ENCODE measurements around the gene MPRIP. TPM values are rescaled to one million over a fixed set of nuclear protein-coding genes. Genes with fewer than 3 reads are reported as not detected.

The MPRIP gene
- total RNA-seq, 2 experiments from 2014 or later = 145 to 157 TPM

DNA sequence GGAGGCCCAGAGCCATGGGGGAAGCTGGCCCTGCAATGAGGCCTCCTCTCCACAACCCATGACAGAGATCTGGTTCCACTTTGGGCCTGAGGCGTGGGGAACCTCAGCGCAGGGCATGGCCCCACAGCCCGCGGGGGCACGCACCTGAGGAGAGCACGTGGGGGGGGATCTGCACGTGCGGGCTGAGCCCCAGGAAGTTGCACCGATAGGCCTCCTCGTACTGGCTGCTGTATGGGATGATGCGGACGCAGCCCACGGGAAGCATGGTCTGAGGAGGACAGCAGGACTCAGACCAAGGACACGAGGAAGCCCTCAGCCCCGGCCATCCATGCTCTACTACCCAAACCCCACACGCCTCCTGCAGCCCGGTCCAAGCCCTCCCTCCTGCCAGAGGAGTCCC lies 174.0 kb downstream of the MPRIP start:
- no peaks in the 10 kb centered on the region for H3K4me1 Mint-ChIP-seq (ENCODE audit: low read depth)

GRCh38 chr17:17216776-17217175 lies 174.5 kb downstream of the MPRIP start:
- ChIA-PET CTCF (no interaction called here), POLR2A (interaction anchor here (0.6 kb wide), 1 partner anchor 792 kb away, joined by 3 read pairs; no protein-coding TSS in a partner anchor)
- Mint-ChIP-seq H3K9me3 (no peaks in the 10 kb centered on the region), H3K36me3 (peaks cover 33% of the 10 kb centered on the region), H3K4me3 (no peak overlapping the region), H3K27me3 (no peaks in the 10 kb centered on the region), H3K4me1 (ENCODE audit: low read depth) (no peaks in the 10 kb centered on the region), H3K27ac (no peak overlapping the region)
- intact Hi-C loops (cut with micrococcal nuclease) = no loop called here
- no peak for DNase-seq

More for the DNA sequence above, 174.0 kb downstream of the MPRIP start:
- no peaks in the 10 kb centered on the region for H3K27me3 Mint-ChIP-seq
- no peak for DNase-seq
- no peaks in the 10 kb centered on the region for H3K9me3 Mint-ChIP-seq
- ChIA-PET CTCF (no interaction called here), POLR2A (no interaction called here)
- intact Hi-C loops (cut with micrococcal nuclease) = no loop called here
- H3K4me3 Mint-ChIP-seq = no peak overlapping the region
- no peak overlapping the region for H3K27ac Mint-ChIP-seq
- H3K36me3 Mint-ChIP-seq = peaks cover 33% of the 10 kb centered on the region

DNA sequence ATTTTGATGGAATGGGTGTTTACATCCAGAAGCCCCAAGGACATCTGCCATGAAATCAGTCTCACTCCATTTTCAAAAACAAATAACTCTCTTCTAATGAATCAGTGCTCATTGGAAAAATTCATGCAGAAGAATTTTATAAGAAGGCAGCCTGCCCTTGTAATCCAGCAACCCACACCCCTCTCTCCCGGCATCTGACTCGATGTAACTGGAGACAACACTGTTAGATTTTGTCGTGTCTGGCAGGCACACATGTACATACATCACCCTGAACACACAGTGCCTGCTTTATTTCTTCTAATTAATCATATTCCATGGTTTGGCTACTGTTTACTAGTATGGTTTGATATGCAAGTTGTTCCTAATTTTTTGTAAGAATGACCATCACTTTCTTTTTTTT lies 175.7 kb downstream of the MPRIP start:
- peaks cover 35% of the 10 kb centered on the region for H3K36me3 Mint-ChIP-seq
- intact Hi-C loops (cut with micrococcal nuclease) = no loop called here
- H3K27me3 Mint-ChIP-seq = no peaks in the 10 kb centered on the region
- DNase-seq = no peak
- no peaks in the 10 kb centered on the region for H3K9me3 Mint-ChIP-seq
- no peak overlapping the region for H3K4me3 Mint-ChIP-seq
- no peaks in the 10 kb centered on the region for H3K4me1 Mint-ChIP-seq (ENCODE audit: low read depth)
- POLR2A ChIA-PET = no interaction called here
- CTCF ChIA-PET = no interaction called here
- no peak overlapping the region for H3K27ac Mint-ChIP-seq

GRCh38 chr17:17220529-17220928 lies 178.3 kb downstream of the MPRIP start:
- DNase-seq = no peak
- H3K4me1 Mint-ChIP-seq (ENCODE audit: low read depth) = no peaks in the 10 kb centered on the region
- POLR2A ChIA-PET = interaction anchor here (1.6 kb wide), 1 partner anchor 15 kb away, joined by 3 read pairs; no protein-coding TSS in a partner anchor
- peaks cover 43% of the 10 kb centered on the region for H3K36me3 Mint-ChIP-seq
- CTCF ChIA-PET = no interaction called here
- intact Hi-C loops (cut with micrococcal nuclease) = no loop called here
- H3K27me3 Mint-ChIP-seq = no peaks in the 10 kb centered on the region
- H3K27ac Mint-ChIP-seq = no peak overlapping the region
- no peaks in the 10 kb centered on the region for H3K9me3 Mint-ChIP-seq
- no peak overlapping the region for H3K4me3 Mint-ChIP-seq

GRCh38 chr17:17221329-17221728 lies 179.1 kb downstream of the MPRIP start:
- no peaks in the 10 kb centered on the region for H3K4me1 Mint-ChIP-seq (ENCODE audit: low read depth)
- H3K27ac Mint-ChIP-seq = no peak overlapping the region
- no peak overlapping the region for H3K4me3 Mint-ChIP-seq
- DNase-seq = no peak
- H3K27me3 Mint-ChIP-seq = no peaks in the 10 kb centered on the region
- ChIA-PET CTCF (no interaction called here), POLR2A (no interaction called here)
- intact Hi-C loops (cut with micrococcal nuclease) = no loop called here
- H3K9me3 Mint-ChIP-seq = no peaks in the 10 kb centered on the region
- peaks cover 39% of the 10 kb centered on the region for H3K36me3 Mint-ChIP-seq

GRCh38 chr17:17223736-17224135 lies 181.5 kb downstream of the MPRIP start:
- ChIA-PET CTCF (interaction anchor here (1.5 kb wide), 1 partner anchor 82 kb away, joined by 5 read pairs; no protein-coding TSS in a partner anchor), POLR2A (no interaction called here)
- intact Hi-C loops (cut with micrococcal nuclease) = no loop called here
- Mint-ChIP-seq H3K27ac (no peak overlapping the region), H3K4me1 (ENCODE audit: low read depth) (no peaks in the 10 kb centered on the region), H3K27me3 (no peaks in the 10 kb centered on the region), H3K4me3 (no peak overlapping the region), H3K36me3 (peaks cover 31% of the 10 kb centered on the region), H3K9me3 (no peaks in the 10 kb centered on the region)
- no peak for DNase-seq

DNA sequence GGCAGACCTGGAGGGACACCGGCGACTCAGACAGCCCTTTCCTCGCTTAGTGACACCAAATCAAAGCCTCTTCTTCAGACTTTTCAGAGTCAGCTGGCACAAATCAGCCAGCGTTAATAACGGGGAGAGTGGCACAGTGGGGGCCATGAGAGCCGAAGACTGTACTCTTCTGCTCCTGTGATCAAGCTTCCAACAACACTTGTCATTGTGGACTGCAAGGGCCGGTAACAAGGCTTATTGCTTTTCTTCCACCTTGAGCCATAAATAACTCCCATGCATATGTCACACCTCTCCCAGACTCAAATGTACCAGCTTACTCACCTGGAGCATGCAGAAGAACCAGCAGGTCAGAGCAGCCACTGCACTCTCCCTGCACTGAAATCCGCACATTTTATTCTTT lies 181.9 kb downstream of the MPRIP start:
- Mint-ChIP-seq H3K27me3 (no peaks in the 10 kb centered on the region), H3K36me3 (peaks cover 28% of the 10 kb centered on the region), H3K4me3 (no peak overlapping the region), H3K27ac (no peak overlapping the region), H3K4me1 (ENCODE audit: low read depth) (no peaks in the 10 kb centered on the region), H3K9me3 (no peaks in the 10 kb centered on the region)
- intact Hi-C loops (cut with micrococcal nuclease) = no loop called here
- no peak for DNase-seq
- POLR2A ChIA-PET = no interaction called here
- CTCF ChIA-PET = interaction anchor here (1.5 kb wide), 1 partner anchor 83 kb away, joined by 5 read pairs; no protein-coding TSS in a partner anchor

DNA sequence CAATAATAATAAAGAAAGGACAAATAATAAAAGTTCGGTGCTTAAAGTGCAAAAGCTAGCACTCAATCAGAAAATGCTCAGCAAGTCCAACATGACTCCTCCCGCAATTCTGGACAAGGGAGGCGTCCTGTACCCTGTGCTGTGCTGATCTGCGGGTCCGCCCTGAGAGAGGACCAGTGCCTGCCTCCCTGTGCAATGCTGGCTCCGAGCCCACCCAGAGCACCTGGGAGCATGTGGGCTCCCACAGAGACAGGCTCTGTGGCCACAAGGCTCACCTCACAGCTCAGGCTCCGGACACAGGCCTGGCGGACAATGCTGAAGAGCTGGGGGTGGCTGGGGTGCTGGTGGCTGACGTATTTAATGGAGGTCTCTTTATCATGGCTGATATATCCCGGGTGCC lies 183.6 kb downstream of the MPRIP start:
- Mint-ChIP-seq H3K4me1 (ENCODE audit: low read depth) (no peaks in the 10 kb centered on the region), H3K4me3 (no peak overlapping the region), H3K27me3 (no peaks in the 10 kb centered on the region), H3K36me3 (peaks cover 25% of the 10 kb centered on the region), H3K27ac (no peak overlapping the region), H3K9me3 (no peaks in the 10 kb centered on the region)
- intact Hi-C loops (cut with micrococcal nuclease) = no loop called here
- CTCF ChIA-PET = no interaction called here
- DNase-seq = no peak
- POLR2A ChIA-PET = no interaction called here

DNA sequence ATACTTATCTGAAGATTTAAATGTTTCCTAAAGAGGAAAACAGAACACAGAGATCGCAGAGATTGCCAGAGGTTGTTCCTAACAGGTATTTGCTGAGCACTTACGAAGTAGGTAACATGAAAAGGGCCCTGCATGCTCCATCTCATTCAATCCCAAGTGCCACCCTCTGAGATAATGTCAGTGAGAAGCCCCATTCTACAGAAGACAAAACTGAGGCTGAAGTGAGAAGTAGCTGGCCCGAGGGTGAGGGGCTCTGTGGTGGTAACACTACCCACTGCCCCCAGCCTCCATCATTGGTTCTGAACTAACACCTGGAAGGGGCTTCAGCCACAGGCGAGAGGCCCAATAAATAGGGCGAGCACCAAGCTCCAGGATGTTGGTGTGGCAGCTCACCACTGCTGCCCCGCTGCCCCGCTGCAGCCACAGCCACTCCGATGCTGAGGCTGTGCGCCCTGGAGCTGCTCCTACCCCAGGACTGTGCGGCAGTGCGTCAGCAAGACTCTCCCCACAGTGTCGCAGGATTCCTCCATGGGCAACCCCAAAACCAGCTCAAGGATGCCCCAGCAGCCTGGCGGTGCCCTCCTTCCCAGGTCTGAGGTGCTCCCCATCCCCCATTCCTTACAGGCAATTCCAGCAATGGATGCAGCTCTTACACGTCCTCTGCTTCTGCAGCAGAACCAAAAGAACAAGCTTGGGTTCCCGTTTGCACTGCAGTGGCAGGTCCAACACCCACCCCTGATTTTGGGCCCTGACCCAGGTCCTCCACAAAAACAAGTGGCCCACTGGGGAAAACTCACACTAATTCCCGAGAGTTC lies 184.4 kb downstream of the MPRIP start:
- intact Hi-C loops (cut with micrococcal nuclease) = no loop called here
- no peak for DNase-seq
- no peak overlapping the region for H3K4me3 Mint-ChIP-seq
- POLR2A ChIA-PET = no interaction called here
- CTCF ChIA-PET = no interaction called here
- no peaks in the 10 kb centered on the region for H3K27me3 Mint-ChIP-seq
- H3K9me3 Mint-ChIP-seq = no peaks in the 10 kb centered on the region
- H3K4me1 Mint-ChIP-seq (ENCODE audit: low read depth) = no peaks in the 10 kb centered on the region
- no peak overlapping the region for H3K27ac Mint-ChIP-seq
- peaks cover 22% of the 10 kb centered on the region for H3K36me3 Mint-ChIP-seq

DNA sequence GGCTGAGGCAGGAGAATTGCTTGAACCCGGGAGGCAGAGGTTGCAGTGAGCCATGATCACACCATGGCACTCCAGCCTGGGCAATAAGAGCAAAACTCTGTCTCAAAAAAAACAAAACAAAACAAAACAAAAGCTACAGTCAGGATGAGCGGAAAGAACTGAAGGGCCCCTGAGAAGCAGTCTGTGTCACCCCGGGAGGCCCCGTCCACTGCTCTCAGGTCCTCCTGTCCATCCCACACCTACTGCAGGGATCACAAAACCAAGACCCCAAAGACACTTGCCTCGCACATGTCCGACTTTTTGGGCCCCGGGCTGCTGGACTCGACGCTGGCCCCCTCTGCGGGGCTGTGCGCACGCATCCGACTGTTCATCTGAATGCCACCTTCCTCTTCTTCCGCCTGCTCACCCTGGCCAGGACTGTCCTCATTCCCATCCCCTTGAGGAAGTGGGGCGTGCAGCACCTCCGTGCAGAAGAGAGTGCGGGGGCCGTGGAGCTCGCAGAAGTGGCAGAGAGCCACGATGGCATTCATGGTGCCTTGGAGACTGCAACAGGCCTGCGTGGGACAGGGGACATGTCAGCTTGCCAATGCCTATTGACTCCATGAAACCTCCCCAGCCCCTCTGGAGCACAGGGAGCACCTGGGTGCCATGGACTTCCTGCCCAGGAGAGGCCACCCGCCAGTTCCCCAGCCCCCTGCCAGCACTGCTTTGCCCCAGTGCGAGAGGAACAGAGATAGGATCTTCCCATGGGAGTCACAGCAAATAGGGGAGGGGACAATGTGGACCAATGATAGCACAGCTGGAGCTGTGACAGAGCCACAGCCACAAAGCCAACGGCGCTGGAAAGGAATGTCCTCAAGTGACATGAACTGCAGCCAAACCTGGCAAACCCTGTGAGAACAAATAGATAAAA lies 185.6 kb downstream of the MPRIP start:
- CTCF ChIA-PET = no interaction called here
- H3K27ac Mint-ChIP-seq = no peak overlapping the region
- POLR2A ChIA-PET = no interaction called here
- no peaks in the 10 kb centered on the region for H3K27me3 Mint-ChIP-seq
- no peak overlapping the region for H3K4me3 Mint-ChIP-seq
- DNase-seq = no peak
- peaks cover 29% of the 10 kb centered on the region for H3K36me3 Mint-ChIP-seq
- no peaks in the 10 kb centered on the region for H3K4me1 Mint-ChIP-seq (ENCODE audit: low read depth)
- intact Hi-C loops (cut with micrococcal nuclease) = no loop called here
- no peaks in the 10 kb centered on the region for H3K9me3 Mint-ChIP-seq

DNA sequence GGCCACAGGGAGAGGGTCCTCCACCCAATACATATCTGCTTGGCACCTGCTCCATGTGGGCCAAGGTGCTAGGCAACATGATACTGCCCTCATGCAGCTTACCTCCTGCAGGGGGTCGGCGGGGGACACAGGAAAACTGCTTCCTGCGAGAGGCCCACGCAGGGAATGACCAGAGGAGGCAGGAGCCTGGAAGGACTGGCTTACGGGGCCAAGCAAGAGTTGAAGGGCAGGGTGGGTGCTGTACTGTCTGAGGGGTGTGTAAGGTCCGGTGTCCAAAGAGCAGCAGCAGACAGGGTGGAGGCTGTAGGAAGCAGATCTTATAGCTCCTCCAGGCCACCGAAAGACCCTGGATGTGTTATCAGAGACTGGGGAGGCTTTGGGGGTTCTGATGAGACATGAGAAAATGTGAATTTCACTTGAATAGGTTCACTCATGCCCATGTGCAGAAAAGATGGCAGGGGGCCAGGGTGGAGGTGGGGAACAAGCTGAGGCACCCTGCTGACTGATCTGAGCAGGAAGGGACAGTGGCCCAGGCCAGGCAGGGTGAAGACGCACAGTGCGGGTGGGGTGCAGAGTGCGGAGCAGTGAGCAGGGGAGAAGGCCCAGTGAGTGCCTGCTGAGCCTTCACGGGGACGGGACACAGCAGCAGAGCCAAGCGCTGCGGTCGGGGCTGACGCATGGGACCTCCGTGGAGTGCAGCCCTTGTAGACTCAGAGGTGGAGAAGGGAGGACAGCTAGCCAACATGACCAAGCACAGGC lies 186.4 kb downstream of the MPRIP start:
- H3K4me1 Mint-ChIP-seq (ENCODE audit: low read depth) = no peaks in the 10 kb centered on the region
- no peaks in the 10 kb centered on the region for H3K9me3 Mint-ChIP-seq
- DNase-seq = no peak
- no peak overlapping the region for H3K4me3 Mint-ChIP-seq
- intact Hi-C loops (cut with micrococcal nuclease) = no loop called here
- CTCF ChIA-PET = interaction anchor here (1.7 kb wide), 1 partner anchor 87 kb away, joined by 5 read pairs; no protein-coding TSS in a partner anchor
- POLR2A ChIA-PET = no interaction called here
- peaks cover 29% of the 10 kb centered on the region for H3K36me3 Mint-ChIP-seq
- no peaks in the 10 kb centered on the region for H3K27me3 Mint-ChIP-seq
- peak overlapping the region; percentile 31 for H3K27ac Mint-ChIP-seq

Measured in activated CD4-positive, alpha-beta memory T cell treated with anti-CD3 and anti-CD28 coated beads for 36 hours (primary cell).